NCI-H524 treated with DMSO at 0.1 percent for 48 hours (cell line): Measurements from ENCODE around the gene FUCA1.

Experiments
- DNase-seq: peaks from one replicate; lab custom pipeline; 2025; lab: John Stamatoyannopoulos, UW

FUCA1 gene

GRCh38 chr1:23801338-23801748, 66.7 kb downstream of the FUCA1 start:
- DNase-seq: no peak

- peak; percentile 48 for DNase-seq
Observed at GRCh38 chr1:23800400-23801337, 67.4 kb downstream of the FUCA1 start, which contains the start of gene GALE. TSS of gene GALE (minus strand) at chr1:23800754. CDS start at chr1:23799007, 1,747 bp downstream.

GRCh38 chr1:23799570-23800399, 68.3 kb downstream of the FUCA1 start:
- no peak for DNase-seq

- no peak for DNase-seq
Observed at GRCh38 chr1:23799255-23799569, 68.9 kb downstream of the FUCA1 start.

- no peak for DNase-seq
Observed at GRCh38 chr1:23798662-23799142, 69.4 kb downstream of the FUCA1 start.

- no peak for DNase-seq
Observed at GRCh38 chr1:23797478-23798448, 70.3 kb downstream of the FUCA1 start.

- no peak for DNase-seq
Observed at GRCh38 chr1:23796466-23797271, 71.4 kb downstream of the FUCA1 start.

- no peak for DNase-seq
Observed at GRCh38 chr1:23795676-23796465, 72.2 kb downstream of the FUCA1 start.
